ENCODE measurements around the gene GALNT5. TPM values are rescaled to one million over a fixed set of nuclear protein-coding genes. Genes with fewer than 3 reads are reported as not detected.
"Not testable (repeated sequence)": the region's sequence is repeated elsewhere in the genome, so short reads cannot be mapped to it uniquely, and the experiment has no call there.

GALNT5 gene
- total RNA-seq, 1 experiment from 2014 or later = 0.04 TPM

GRCh38 chr2:157327621-157328500 is 70.4 kb downstream of the GALNT5 start:
- DNase-seq (ENCODE audit: low spot score) = peak; percentile 68

- no peak for DNase-seq (ENCODE audit: low spot score)
Observed at GRCh38 chr2:157329524-157329923, 72.0 kb downstream of the GALNT5 start.

- DNase-seq (ENCODE audit: low spot score) = no peak
Observed at GRCh38 chr2:157333304-157334047, 76.0 kb downstream of the GALNT5 start.

- no peak for DNase-seq (ENCODE audit: low spot score)
Observed at GRCh38 chr2:157334335-157334734, 76.8 kb downstream of the GALNT5 start.

- DNase-seq (ENCODE audit: low spot score) = no peak
Observed at GRCh38 chr2:157334797-157335196, 77.3 kb downstream of the GALNT5 start.

GRCh38 chr2:157336137-157337010 is 78.9 kb downstream of the GALNT5 start:
- peak; percentile 23 for DNase-seq (ENCODE audit: low spot score)

- DNase-seq (ENCODE audit: low spot score) = no peak
Observed at GRCh38 chr2:157337978-157338377, 80.5 kb downstream of the GALNT5 start.

GRCh38 chr2:157339965-157340655 is 82.6 kb downstream of the GALNT5 start:
- no peak for DNase-seq (ENCODE audit: low spot score)

GRCh38 chr2:157341381-157341780 is 83.9 kb downstream of the GALNT5 start:
- not testable (repeated sequence) for DNase-seq (ENCODE audit: low spot score)

GRCh38 chr2:157345647-157346389 is 88.3 kb downstream of the GALNT5 start:
- DNase-seq (ENCODE audit: low spot score) = no peak

- DNase-seq (ENCODE audit: low spot score) = no peak
Observed at GRCh38 chr2:157348291-157348921, 90.9 kb downstream of the GALNT5 start.

GRCh38 chr2:157349949-157350515 is 92.5 kb downstream of the GALNT5 start:
- no peak for DNase-seq (ENCODE audit: low spot score)

GRCh38 chr2:157355618-157356017 is 98.1 kb downstream of the GALNT5 start:
- no peak for DNase-seq (ENCODE audit: low spot score)

- no peak for DNase-seq (ENCODE audit: low spot score)
Observed at GRCh38 chr2:157359628-157360027, 102.1 kb downstream of the GALNT5 start.

GRCh38 chr2:157361526-157361925 is 104.0 kb downstream of the GALNT5 start:
- no peak for DNase-seq (ENCODE audit: low spot score)

GRCh38 chr2:157362627-157363026 is 105.1 kb downstream of the GALNT5 start:
- DNase-seq (ENCODE audit: low spot score) = no peak

GRCh38 chr2:157363612-157364101 is 106.2 kb downstream of the GALNT5 start:
- no peak for DNase-seq (ENCODE audit: low spot score)
